ENCODE data around the gene ANO7. TPM values are rescaled to one million over a fixed set of nuclear protein-coding genes. Genes with fewer than 3 reads are reported as not detected.

The ANO7 gene
- total RNA-seq, 1 donor from 2014 or later: 0.59 TPM

DNA sequence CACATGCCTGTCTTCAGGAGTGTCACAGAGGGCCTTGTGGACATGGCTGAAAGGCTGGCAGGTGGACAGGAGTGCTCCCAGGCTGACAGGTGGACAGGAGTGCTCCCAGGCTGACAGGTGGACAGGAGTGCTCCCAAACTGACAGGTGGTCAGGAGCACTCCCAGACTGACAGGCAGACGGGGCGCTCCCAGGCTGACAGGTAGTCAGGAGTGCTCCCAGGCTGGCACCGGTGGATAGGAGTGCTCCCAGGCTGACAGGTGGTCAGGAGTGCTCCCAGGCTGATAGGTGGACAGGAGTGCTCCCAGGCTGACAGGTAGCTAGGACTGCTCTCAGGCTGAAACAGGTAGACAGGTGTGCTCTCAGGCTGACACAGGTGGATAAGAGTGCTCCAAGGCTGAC, 16.6 kb downstream of the ANO7 start:
- DNase-seq (ENCODE audit: low read depth, low spot score): no peak

DNA sequence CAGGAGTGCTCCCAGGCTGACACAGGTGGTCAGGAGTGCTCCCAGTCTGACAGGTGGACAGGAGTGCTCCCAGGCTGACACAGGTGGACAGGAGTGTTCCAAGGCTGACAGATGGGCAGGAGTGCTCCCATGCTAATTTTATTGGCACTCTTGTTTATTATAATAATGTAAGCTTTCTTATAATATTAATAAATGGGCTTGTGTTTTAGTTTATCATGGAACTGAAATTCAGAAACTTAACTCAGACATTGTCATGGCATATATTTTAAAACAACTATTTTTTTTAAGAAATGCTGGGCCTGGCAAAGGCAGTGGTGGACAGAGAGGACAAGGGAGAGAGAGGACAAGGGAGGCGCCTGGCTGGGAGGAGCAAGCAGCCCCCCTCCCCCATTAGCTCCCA, 18.7 kb downstream of the ANO7 start:
- no peak for DNase-seq (ENCODE audit: low read depth, low spot score)

GRCh38 chr2:241207641-241208040, 19.2 kb downstream of the ANO7 start:
- DNase-seq (ENCODE audit: low read depth, low spot score): no peak

DNA sequence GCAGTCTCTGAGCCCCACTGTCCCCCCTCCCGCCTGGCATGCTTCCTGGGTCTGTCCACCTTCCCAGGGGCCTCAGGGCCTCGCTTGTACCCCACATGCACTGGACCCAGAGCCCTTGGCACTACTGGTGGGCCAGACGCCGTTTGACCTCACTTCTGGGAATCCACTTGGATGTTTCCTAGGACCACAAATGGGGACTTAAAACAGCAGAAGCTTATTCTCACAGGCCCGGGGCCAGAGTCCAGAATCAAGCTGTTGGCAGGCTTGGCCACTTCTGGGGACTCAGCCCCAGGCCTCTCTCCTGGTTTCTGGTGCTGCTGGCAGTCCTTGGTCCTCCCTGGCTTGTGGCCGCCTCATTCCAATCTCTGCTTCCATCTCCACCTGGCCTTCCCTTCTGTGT, 19.6 kb downstream of the ANO7 start:
- DNase-seq (ENCODE audit: low read depth, low spot score): no peak

DNA sequence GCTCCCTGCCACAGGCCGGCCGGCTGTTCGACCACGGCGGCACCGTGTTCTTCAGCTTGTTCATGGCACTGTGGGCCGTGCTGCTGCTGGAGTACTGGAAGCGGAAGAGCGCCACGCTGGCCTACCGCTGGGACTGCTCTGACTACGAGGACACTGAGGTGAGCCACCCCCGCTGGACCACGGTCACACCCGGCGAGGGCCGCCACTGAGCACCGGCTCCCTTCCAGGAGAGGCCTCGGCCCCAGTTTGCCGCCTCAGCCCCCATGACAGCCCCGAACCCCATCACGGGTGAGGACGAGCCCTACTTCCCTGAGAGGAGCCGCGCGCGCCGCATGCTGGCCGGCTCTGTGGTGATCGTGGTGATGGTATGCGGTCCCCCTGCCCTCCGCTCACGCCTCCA, 20.8 kb downstream of the ANO7 start:
- no peak for DNase-seq (ENCODE audit: low read depth, low spot score)

DNA sequence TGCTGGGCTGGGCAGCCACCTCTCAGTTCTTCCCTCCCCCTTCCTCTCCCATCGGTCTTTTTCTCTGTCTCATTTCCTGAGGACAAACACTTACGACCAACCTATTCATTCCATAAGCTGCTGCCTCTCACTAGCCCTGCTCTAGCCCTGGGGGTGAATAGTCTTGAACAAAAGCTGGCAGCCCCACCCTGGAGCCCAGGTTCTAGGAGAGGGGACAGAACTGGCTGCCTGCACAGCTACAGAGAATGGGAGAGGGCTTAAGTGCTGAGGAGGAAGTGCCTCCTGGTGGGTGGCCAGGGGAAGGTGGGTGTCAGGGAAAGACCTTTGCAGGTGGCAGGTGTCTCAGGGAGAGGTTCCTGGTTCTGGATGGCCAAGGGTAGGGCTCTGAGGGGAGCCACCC, 22.8 kb downstream of the ANO7 start:
- DNase-seq (ENCODE audit: low read depth, low spot score): no peak

DNA sequence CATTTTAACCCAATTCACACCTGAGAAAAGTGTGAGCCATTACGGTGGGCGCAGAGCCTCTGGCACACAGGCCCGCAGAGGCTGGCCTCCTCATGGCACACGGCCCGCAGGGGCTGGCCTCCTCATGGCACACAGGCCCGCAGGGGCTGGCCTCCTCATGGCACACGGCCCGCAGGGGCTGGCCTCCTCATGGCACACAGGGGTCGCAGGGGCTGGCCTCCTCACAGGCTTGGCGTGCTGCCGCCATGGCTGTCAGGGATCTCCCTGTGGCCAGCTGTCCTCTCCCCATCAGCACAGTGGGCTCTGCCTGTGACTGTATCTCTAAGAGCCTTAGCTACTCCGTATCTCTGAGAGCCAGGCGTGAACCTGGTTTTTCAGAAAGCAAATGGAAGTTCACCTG, 24.6 kb downstream of the ANO7 start:
- no peak for DNase-seq (ENCODE audit: low read depth, low spot score)

DNA sequence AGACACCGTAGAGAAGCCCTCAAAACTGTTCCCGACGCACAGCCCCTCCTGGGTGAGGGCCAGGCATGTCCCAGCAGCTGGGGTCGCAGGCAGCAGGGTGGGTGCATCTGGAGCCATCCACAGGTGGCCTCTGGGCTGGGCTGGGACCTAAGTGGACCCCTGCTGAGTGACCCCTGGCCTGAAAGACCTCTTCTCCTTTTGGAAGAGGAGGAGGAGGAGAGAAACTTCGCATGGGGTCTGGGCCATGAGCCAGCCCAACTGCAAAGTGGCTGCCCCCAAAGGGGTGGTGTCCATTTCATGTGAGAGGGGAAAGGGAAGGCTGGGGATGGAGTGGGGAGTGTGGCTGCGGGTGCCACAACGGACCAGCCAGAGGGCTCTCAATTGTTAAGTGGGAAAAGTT, 25.1 kb downstream of the ANO7 start:
- DNase-seq (ENCODE audit: low read depth, low spot score): no peak

DNA sequence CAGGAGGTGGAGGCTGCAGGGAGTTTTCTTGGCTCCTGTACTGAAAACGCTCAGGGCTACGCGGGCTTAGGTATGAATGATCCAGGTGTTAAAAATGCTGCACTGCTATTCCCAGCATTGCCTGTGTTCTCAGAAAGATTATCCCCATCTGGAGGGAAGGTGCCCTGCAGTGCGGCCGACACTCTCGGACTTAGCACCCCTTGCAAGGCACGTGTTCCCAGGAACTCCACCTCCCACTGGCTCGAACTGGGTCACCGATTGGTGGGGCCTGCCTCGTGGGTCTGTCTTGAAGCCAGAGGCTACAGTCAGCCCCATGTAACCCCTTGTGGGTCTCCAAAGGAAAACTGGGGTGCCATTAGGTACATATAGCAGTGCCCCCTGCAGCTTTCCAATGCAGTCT, 25.7 kb downstream of the ANO7 start:
- no peak for DNase-seq (ENCODE audit: low read depth, low spot score)

DNA sequence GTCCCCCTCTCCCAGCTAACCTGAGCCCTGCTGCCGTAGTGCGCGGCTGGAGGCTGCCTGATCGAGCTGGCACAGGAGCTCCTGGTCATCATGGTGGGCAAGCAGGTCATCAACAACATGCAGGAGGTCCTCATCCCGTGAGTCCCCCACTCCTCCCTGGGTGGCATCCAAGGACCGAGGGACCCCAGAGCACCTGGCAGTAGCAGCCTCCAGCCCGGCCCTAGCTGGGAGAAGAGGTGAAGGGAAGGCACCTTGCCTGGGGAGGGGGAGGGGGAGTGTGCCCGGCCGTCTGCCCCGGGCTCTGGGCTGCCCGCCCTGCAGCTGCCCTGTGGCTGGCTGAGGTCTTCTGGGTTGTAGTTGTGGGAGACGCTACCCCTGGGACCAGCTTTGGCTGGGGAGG, 26.3 kb downstream of the ANO7 start:
- no peak for DNase-seq (ENCODE audit: low read depth, low spot score)

- DNase-seq (ENCODE audit: low read depth, low spot score): no peak
Measured at GRCh38 chr2:241215421-241215820, 26.9 kb downstream of the ANO7 start.

GRCh38 chr2:241216211-241216761, 27.8 kb downstream of the ANO7 start:
- DNase-seq (ENCODE audit: low read depth, low spot score): no peak

- no peak for DNase-seq (ENCODE audit: low read depth, low spot score)
Measured at GRCh38 chr2:241217320-241218031, 29.0 kb downstream of the ANO7 start.

DNA sequence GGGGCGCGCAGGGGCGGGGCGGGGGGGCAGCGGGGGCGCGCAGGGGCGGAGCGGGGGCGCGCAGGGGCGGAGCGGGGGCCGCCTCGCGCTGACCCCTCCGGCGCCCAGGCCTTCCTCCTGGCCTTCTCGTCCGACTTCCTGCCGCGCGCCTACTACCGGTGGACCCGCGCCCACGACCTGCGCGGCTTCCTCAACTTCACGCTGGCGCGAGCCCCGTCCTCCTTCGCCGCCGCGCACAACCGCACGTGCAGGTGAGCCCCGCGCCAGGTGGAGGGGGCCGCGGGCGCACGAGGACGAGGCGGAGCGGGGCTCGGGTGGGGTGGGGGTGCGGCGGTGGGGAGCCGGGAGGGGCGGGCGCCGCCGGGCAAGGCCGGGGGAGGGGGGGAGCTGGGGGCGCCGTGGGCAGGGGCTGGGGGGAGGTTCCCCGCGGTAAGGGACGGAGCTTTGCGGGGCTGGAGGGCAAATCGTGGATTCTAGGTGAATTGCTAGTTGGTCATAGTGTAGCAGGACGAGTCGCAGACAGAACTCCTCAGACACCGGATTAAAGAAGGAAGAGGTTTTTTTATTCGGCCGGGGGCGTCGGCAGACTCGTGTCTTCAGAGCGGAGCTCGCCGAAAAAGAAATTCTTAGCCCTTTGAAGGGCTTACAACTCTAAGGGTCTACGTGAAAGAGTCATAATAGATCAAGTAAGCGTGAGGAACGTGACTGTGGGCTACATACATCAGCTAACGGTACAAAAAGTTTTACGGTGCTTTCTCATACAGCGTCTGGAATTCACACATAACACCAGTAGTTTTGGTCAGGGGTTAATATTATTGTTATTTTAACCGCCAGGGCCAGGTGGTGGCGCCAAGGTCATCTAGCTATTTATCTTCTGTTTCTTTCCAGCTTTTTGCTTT, 29.9 kb downstream of the ANO7 start:
- DNase-seq (ENCODE audit: low read depth, low spot score): no peak

DNA sequence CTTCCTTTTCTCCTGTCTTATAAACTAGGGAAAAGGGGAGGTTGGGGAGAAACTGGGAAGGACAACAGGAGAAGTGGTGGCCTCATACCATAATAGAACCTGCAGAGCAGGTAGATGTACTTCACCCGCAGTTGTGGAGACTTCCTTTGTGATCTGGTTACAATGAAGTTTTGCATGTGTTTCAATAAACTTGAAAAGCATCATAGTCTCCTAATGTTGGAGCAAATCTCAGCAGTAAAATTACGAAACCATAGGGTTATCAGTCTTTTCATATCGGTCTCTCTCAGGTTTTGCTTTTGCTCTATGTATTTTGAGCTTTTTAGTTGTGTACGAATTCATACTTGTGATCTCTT, 30.5 kb downstream of the ANO7 start:
- DNase-seq (ENCODE audit: low read depth, low spot score): no peak

GRCh38 chr2:241219856-241220356, 31.4 kb downstream of the ANO7 start:
- no peak for DNase-seq (ENCODE audit: low read depth, low spot score)

DNA sequence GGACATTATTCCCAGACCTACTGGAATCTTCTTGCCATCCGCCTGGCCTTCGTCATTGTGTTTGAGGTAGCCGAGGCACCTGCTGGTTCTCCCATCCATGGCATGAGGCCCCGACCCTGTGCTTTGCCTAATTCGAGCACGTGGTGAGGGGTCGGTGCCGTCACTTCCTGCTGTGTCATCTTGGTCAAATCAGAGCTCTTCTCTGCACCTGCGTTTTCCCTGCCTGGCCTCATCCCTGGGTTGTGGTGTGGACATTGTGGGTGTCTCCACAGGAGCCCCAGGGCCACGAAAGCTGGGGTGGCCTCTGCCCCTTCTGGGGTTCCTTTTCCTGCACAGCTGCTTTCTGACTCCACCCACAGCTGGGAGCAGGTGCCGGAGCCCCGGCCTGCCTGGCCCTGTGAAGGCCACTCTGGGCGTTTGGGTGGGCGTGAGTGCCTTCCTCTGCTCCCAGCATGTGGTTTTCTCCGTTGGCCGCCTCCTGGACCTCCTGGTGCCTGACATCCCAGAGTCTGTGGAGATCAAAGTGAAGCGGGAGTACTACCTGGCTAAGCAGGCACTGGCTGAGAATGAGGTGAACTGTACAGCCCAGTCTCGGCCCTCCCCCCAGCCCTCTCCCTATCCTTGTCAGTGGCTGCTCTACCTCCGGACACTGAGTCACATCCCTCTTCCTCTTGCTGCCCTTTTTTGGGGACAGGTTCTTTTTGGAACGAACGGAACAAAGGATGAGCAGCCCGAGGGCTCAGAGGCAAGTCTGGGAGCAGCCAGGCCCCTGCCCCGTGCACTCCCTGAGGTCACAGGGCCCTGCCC, 34.9 kb downstream of the ANO7 start:
- DNase-seq (ENCODE audit: low read depth, low spot score): no peak

- no peak for DNase-seq (ENCODE audit: low read depth, low spot score)
Measured at GRCh38 chr2:241224018-241224850, 35.8 kb downstream of the ANO7 start.

DNA sequence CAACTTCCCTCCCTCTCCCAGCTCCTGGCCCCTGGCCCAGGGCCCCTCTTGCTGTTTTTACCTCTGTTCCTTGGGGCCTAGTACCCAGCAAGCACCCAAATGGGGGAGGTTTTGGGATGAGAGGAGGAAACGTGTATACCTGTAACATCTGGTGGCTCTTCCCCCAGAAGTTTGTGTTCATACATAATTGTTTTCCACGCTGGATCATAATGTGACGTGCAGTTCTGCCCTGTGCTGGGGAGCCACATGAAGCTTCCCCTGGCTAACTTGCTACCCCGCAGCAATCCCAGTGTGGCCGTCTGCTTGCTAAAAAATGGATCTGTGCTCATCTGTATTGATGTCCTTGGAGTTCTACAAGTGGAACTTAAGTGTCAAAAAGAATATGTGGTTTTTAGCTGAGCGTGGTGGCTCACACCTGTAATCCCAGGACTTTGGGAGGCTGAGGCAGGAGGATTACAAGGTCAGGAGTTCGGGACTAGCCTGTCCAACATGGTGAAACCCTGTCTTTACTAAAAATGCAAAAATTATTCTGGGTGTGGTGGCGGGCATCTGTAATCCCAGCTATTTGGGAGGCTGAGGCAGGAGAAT, 36.5 kb downstream of the ANO7 start:
- no peak for DNase-seq (ENCODE audit: low read depth, low spot score)

- no peak for DNase-seq (ENCODE audit: low read depth, low spot score)
Measured at GRCh38 chr2:241225545-241225944, 37.1 kb downstream of the ANO7 start.
